Retina (tissue), 1 donor: ENCODE results near the gene ADAMTS2.
"Not testable (repeated sequence)": the region's sequence is repeated elsewhere in the genome, so short reads cannot be mapped to it uniquely, and the experiment has no call there.

Source experiments
- DNase-seq: peaks from one replicate; pipeline ENCODE4 v3.0.0-alpha.2; 2016

Gene ADAMTS2

GRCh38 chr5:179115845-179116524, 229.3 kb downstream of the ADAMTS2 start:
- no peak for DNase-seq

GRCh38 chr5:179115307-179115706, 230.0 kb downstream of the ADAMTS2 start:
- no peak for DNase-seq

- no peak for DNase-seq
These were observed 230.5 kb downstream of the ADAMTS2 start for GRCh38 chr5:179114756-179115155.

- DNase-seq, result no peak
These were observed 231.2 kb downstream of the ADAMTS2 start for GRCh38 chr5:179113945-179114641.

- no peak for DNase-seq
These were observed 232.1 kb downstream of the ADAMTS2 start for GRCh38 chr5:179113143-179113530.

GRCh38 chr5:179112469-179113142, 232.7 kb downstream of the ADAMTS2 start:
- no peak for DNase-seq

GRCh38 chr5:179111267-179112207, 233.7 kb downstream of the ADAMTS2 start:
- no peak for DNase-seq

- DNase-seq, result no peak
These were observed 234.7 kb downstream of the ADAMTS2 start for GRCh38 chr5:179110528-179110927.

- DNase-seq, result not testable (repeated sequence)
These were observed 244.0 kb downstream of the ADAMTS2 start for GRCh38 chr5:179101282-179101681.

GRCh38 chr5:179089502-179089901, 255.8 kb downstream of the ADAMTS2 start:
- DNase-seq, result no peak

- no peak for DNase-seq
These were observed 264.5 kb downstream of the ADAMTS2 start for GRCh38 chr5:179080724-179081123.

- DNase-seq, result no peak
These were observed 265.9 kb downstream of the ADAMTS2 start for GRCh38 chr5:179079165-179079987.

GRCh38 chr5:179065703-179066102, 279.6 kb downstream of the ADAMTS2 start:
- DNase-seq, result no peak

GRCh38 chr5:179061025-179061424, 284.2 kb downstream of the ADAMTS2 start:
- no peak for DNase-seq
